CD4-positive, CD25-positive, alpha-beta regulatory T cell (primary cell): ENCODE data around the gene GCSH. TPM values are rescaled to one million over a fixed set of nuclear protein-coding genes. Genes with fewer than 3 reads are reported as not detected.

Experiments
- ATAC-seq, 2 donors: fragments of 150-1000 bp; cut with Tn5 transposase; one replicate each; pipeline ENCODE4 v1.10.0; 2021; ENCODE audit warnings: low read depth in 2 of 2, moderate number of reproducible peaks in 2 of 2, moderate library complexity in 1 of 2
- DNase-seq, 3 donors: peaks; one replicate each; pipeline versions ENCODE4 v3.0.0 to v3.0.0-alpha.2; 2012 to 2022; ENCODE audit warnings: mixed read lengths in 1 of 3
- H3K27ac ChIP-seq: one replicate; pipeline ENCODE4 v1.7.0; 2013; ENCODE audit warnings: mild to moderate bottlenecking, low read length; ENCODE audit not compliant: insufficient read depth, poor library complexity, severe bottlenecking
- H3K27me3 ChIP-seq: one replicate; pipeline ENCODE4 v1.7.0; 2013; ENCODE audit warnings: low read length; ENCODE audit not compliant: control insufficient read depth, insufficient read depth
- H3K36me3 ChIP-seq: one replicate; pipeline ENCODE4 v1.7.0; 2013; ENCODE audit warnings: mild to moderate bottlenecking, low read length, moderate library complexity; ENCODE audit not compliant: control insufficient read depth, insufficient read depth
- H3K4me1 ChIP-seq: 2 replicates; pipeline ENCODE4 v1.7.0; 2013; ENCODE audit warnings: mild to moderate bottlenecking, low read length; ENCODE audit not compliant: insufficient read depth, control insufficient read depth, poor library complexity, severe bottlenecking
- H3K4me3 ChIP-seq: one replicate; pipeline ENCODE4 v1.7.0; 2013; ENCODE audit warnings: low read depth, mild to moderate bottlenecking, low read length, moderate library complexity
- H3K9me3 ChIP-seq, 2 experiments: 1 replicate in 1 of 2; 2 replicates in 1 of 2; pipeline ENCODE4 v1.7.0; 2013; ENCODE audit warnings: low read length in 2 of 2, mild to moderate bottlenecking in 1 of 2, moderate library complexity in 1 of 2; ENCODE audit not compliant: control insufficient read depth in 2 of 2
- H3K27ac Mint-ChIP-seq, 3 donors: one replicate each; pipeline ENCODE4 v1.8.0; 2020 to 2022; ENCODE audit warnings: mild to moderate bottlenecking in 3 of 3, mixed read lengths in 3 of 3, moderate library complexity in 2 of 3
- H3K27me3 Mint-ChIP-seq: one replicate; pipeline ENCODE4 v1.8.0; 2022; ENCODE audit warnings: mild to moderate bottlenecking, mixed read lengths
- H3K36me3 Mint-ChIP-seq: one replicate; pipeline ENCODE4 v1.8.0; 2020; ENCODE audit warnings: mixed read lengths
- H3K4me1 Mint-ChIP-seq, 4 donors: one replicate each; pipeline ENCODE4 v1.8.0; 2020 to 2022; ENCODE audit warnings: mixed read lengths in 4 of 4, mild to moderate bottlenecking in 1 of 4
- H3K4me3 Mint-ChIP-seq, 4 donors: one replicate each; pipeline ENCODE4 v1.8.0; 2020 to 2022; ENCODE audit warnings: mild to moderate bottlenecking in 4 of 4, mixed read lengths in 4 of 4, moderate library complexity in 3 of 4
- H3K9me3 Mint-ChIP-seq, 7 donors: one replicate each; pipeline ENCODE4 v1.8.0; 2020 to 2022; ENCODE audit warnings: mixed read lengths in 7 of 7, mild to moderate bottlenecking in 3 of 7, moderate library complexity in 2 of 7
- polyA plus RNA-seq, 4 donors: library from polyadenylated mRNA; unstranded; fragments of 300-500 nt; fragmentation: Illumina TruSeq; gene quantifications; one replicate each; pipeline ENCODE4 v1.2.3, GENCODE V29; 2021
- total RNA-seq: library from RNA; stranded (reverse); gene quantifications from one replicate; pipeline ENCODE4 v1.2.3, GENCODE V29; 2022

GCSH gene
- 3.4 TPM for total RNA-seq
- 1 to 10 TPM; 3.9 to 8.2 (median 6.7) TPM for polyA plus RNA-seq

DNA sequence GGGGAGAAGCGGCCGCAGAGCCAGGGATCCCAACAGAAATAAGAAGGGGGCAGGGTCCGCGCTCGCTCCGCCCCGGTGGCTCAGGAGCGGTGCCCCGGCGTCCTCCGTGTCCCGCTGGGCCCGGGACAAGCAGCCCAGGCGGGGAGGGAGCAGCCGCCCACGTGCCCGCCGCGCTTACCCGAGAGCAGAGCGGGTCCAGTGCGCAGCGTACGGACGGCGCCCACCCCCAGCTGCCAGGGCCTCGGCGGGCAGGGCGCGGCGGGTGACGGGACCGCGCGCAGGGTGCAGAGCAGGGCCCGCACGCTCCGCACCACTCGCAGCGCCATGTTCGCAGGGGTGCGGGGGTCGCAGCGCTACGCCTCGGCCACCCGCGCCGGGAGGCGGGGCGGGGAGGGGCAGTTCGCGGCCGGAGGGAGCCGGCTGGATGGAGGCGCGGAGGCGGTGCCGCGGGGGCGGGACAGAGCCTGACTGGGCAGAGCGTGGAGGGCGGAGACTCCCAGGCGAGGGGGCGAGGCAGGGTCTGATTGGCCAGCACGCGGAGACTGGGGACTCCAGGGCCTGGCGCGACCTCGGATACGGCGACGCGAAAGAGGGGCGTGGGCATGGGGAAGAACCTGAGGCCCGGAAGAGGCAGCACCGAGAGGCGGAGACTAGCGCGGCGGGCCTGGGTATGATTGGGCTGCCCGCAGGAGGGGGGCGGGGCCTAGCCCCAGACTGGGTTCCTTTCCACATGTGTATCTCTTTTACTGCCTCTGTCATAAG is at the start of gene GCSH:
TSS of gene GCSH (minus strand) at position 443 of the 762 bp plus-strand sequence. CDS start at position 326, 117 bp downstream.
- H3K27ac Mint-ChIP-seq, result peak within 1 kb of the TSS; percentile 36 to 61 (median 46)

DNA sequence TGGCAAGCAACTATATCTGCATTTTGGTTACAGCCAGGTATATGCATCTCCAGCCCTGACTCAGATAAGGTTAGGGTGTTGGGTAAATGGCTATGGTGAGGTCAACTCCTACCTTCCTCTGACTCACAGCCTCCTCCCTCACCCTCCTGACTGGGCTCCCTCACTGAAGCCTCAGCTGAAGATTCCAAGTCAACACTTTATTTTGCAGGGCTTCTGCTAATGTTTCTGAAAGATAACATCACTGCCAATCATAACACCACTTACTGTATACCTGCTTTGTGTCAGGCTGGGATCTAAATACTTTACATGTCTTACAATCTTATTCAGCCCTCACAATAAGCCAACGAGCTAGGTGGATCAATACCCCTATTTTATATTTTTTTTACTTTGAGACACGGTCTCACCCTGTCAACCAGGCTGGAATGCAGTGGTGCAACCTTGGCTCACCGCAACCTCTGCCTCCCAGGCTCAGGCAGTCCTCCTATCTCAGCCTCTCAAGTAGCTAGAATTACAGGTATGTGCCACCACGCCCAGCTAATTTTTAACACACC is 47.8 kb upstream of the GCSH start:
- H3K9me3 ChIP-seq, result no peaks in the 10 kb centered on the region
- Mint-ChIP-seq H3K36me3 (no peaks in the 10 kb centered on the region), H3K4me3 (no peak overlapping the region), H3K27me3 (peaks cover 4% of the 10 kb centered on the region), H3K4me1 (no peaks in the 10 kb centered on the region), H3K27ac (no peak overlapping the region), H3K9me3 (no peaks in the 10 kb centered on the region)
- H3K27ac ChIP-seq, result no peak overlapping the region
- DNase-seq (no peak), ATAC-seq (no peak)
- H3K4me3 ChIP-seq, result no peak overlapping the region
- H3K4me1 ChIP-seq, result no peaks in the 10 kb centered on the region
- H3K27me3 ChIP-seq, result no peaks in the 10 kb centered on the region
- H3K36me3 ChIP-seq, result no peaks in the 10 kb centered on the region

More for the DNA sequence above, at the start of gene GCSH:
- DNase-seq (peak; percentile 98 to 99 (median 99)), ATAC-seq (peak; percentile 98 to 99)
- Histone ChIP-seq H3K36me3 (no peaks in the 10 kb centered on the region), H3K27me3 (no peaks in the 10 kb centered on the region), H3K9me3 (no peaks in the 10 kb centered on the region), H3K27ac (peak within 1 kb of the TSS; percentile 56), H3K4me1 (peaks cover 11% of the 10 kb centered on the region), H3K4me3 (peak within 1 kb of the TSS; percentile 70)
- Mint-ChIP-seq H3K4me1 (peaks cover 5 to 21% (median 6%) of the 10 kb centered on the region in 4 donors), H3K9me3 (no peaks in the 10 kb centered on the region), H3K27me3 (no peaks in the 10 kb centered on the region), H3K36me3 (no peaks in the 10 kb centered on the region), H3K4me3 (peak within 1 kb of the TSS; percentile 78 to 96 (median 90))

GRCh38 chr16:81142864-81143263 is 46.7 kb upstream of the GCSH start:
- H3K4me1 ChIP-seq, result no peaks in the 10 kb centered on the region
- H3K36me3 ChIP-seq, result no peaks in the 10 kb centered on the region
- H3K4me1 Mint-ChIP-seq, result no peaks in the 10 kb centered on the region
- H3K9me3 ChIP-seq, result no peaks in the 10 kb centered on the region
- H3K27me3 ChIP-seq, result no peaks in the 10 kb centered on the region
- H3K36me3 Mint-ChIP-seq, result no peaks in the 10 kb centered on the region
- H3K4me3 ChIP-seq, result no peak overlapping the region
- H3K9me3 Mint-ChIP-seq, result no peaks in the 10 kb centered on the region
- no peak overlapping the region for H3K27ac Mint-ChIP-seq
- H3K27me3 Mint-ChIP-seq, result peaks cover 4% of the 10 kb centered on the region
- H3K27ac ChIP-seq, result no peak overlapping the region
- no peak overlapping the region for H3K4me3 Mint-ChIP-seq
- ATAC-seq, result no peak
- DNase-seq, result no peak

- H3K27me3 Mint-ChIP-seq, result peaks cover 4% of the 10 kb centered on the region
- H3K9me3 Mint-ChIP-seq, result no peaks in the 10 kb centered on the region
- H3K4me1 Mint-ChIP-seq, result no peaks in the 10 kb centered on the region
- DNase-seq, result no peak
- no peak overlapping the region for H3K4me3 Mint-ChIP-seq
- no peak for ATAC-seq
- Histone ChIP-seq H3K36me3 (no peaks in the 10 kb centered on the region), H3K27me3 (no peaks in the 10 kb centered on the region), H3K4me1 (no peaks in the 10 kb centered on the region), H3K4me3 (no peak overlapping the region), H3K9me3 (no peaks in the 10 kb centered on the region), H3K27ac (no peak overlapping the region)
- no peaks in the 10 kb centered on the region for H3K36me3 Mint-ChIP-seq
- no peak overlapping the region for H3K27ac Mint-ChIP-seq
These were observed 45.0 kb upstream of the GCSH start for GRCh38 chr16:81140930-81141780.

GRCh38 chr16:81138831-81139557 is 42.8 kb upstream of the GCSH start:
- no peak overlapping the region for H3K27ac Mint-ChIP-seq
- DNase-seq (no peak), ATAC-seq (no peak)
- H3K4me1 Mint-ChIP-seq, result no peaks in the 10 kb centered on the region
- H3K27ac ChIP-seq, result no peak overlapping the region
- H3K27me3 ChIP-seq, result no peaks in the 10 kb centered on the region
- no peaks in the 10 kb centered on the region for H3K4me1 ChIP-seq
- H3K4me3 ChIP-seq, result no peak overlapping the region
- H3K27me3 Mint-ChIP-seq, result peaks cover 2% of the 10 kb centered on the region
- H3K9me3 ChIP-seq, result no peaks in the 10 kb centered on the region
- no peak overlapping the region for H3K4me3 Mint-ChIP-seq
- H3K36me3 ChIP-seq, result no peaks in the 10 kb centered on the region
- no peaks in the 10 kb centered on the region for H3K9me3 Mint-ChIP-seq
- H3K36me3 Mint-ChIP-seq, result no peaks in the 10 kb centered on the region

DNA sequence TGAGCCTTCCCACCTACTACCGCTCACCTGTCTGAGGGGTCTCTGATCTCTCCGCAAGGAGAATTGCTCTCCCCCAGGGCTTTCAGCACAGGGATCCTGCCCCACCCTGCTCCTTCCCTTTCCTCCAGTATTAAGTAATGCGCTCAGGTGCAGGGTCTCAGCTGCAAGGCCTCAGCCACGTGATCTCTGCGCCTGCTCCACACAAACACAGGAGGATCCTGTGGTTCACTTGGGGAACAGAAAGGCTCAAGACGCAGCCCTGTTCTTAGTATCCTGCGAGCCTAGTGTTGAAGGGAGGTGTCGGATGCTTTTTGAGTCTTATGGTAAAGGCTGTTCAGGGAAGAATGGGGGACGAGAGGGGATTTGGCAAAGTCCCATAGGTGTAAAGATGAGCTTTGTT is 41.6 kb upstream of the GCSH start:
- Histone ChIP-seq H3K27ac (no peak overlapping the region), H3K36me3 (no peaks in the 10 kb centered on the region), H3K4me1 (no peaks in the 10 kb centered on the region), H3K9me3 (no peaks in the 10 kb centered on the region), H3K4me3 (no peak overlapping the region), H3K27me3 (no peaks in the 10 kb centered on the region)
- no peaks in the 10 kb centered on the region for H3K36me3 Mint-ChIP-seq
- DNase-seq, result no peak
- H3K27ac Mint-ChIP-seq, result no peak overlapping the region
- no peaks in the 10 kb centered on the region for H3K4me1 Mint-ChIP-seq
- H3K4me3 Mint-ChIP-seq, result no peak overlapping the region
- no peaks in the 10 kb centered on the region for H3K9me3 Mint-ChIP-seq
- H3K27me3 Mint-ChIP-seq, result no peaks in the 10 kb centered on the region
- no peak for ATAC-seq
